HepG2 (cell line): ENCODE measurements around the gene DNASE1. TPM values are rescaled to one million over a fixed set of nuclear protein-coding genes. Genes with fewer than 3 reads are reported as not detected.

Experiments
- CCAR2 ChIP-seq: fragments of 200-400 bp; formaldehyde crosslinking; optimal IDR thresholded peaks from 2 replicates; pipeline ENCODE3; 2018; ENCODE audit warnings: low read depth, mild to moderate bottlenecking, low read length, moderate library complexity
- CCDC6 ChIP-seq: sonication (generic); formaldehyde crosslinking; IDR thresholded peaks from 2 replicates; pipeline ENCODE4 v1.8.1; 2022; ENCODE audit warnings: mild to moderate bottlenecking, missing genetic modification reagents, moderate library complexity
- DNMT3B ChIP-seq: conservative IDR thresholded peaks from 2 replicates; pipeline ENCODE4 v1.6.1; 2016; ENCODE audit warnings: missing biosample characterization, control low read depth
- DR1 ChIP-seq: sonication (generic); formaldehyde crosslinking; IDR thresholded peaks from 2 replicates; pipeline ENCODE4 v1.8.0; 2021; ENCODE audit warnings: mild to moderate bottlenecking, missing genetic modification reagents, inconsistent platforms
- FOXA1 ChIP-seq, 2 experiments: fragments of 450-650 bp in 1 of 2; sonication (generic) in 1 of 2; formaldehyde crosslinking in 1 of 2; IDR thresholded peaks; 2 replicates each; pipeline versions ENCODE4 v1.4.0 to v1.6.1; 2016 to 2020; ENCODE audit warnings: missing genetic modification reagents in 1 of 2
- MBNL3 ChIP-seq: fragments of 250-450 bp; sonication (Bioruptor Pico); conservative IDR thresholded peaks from 2 replicates; pipeline ENCODE4 v1.8.0; 2022; ENCODE audit warnings: mild to moderate bottlenecking, inconsistent platforms
- MED8 ChIP-seq: sonication (generic); formaldehyde crosslinking; IDR thresholded peaks from 2 replicates; pipeline ENCODE4 v1.8.1; 2023; ENCODE audit warnings: mild to moderate bottlenecking, missing genetic modification reagents; ENCODE audit not compliant: insufficient replicate concordance
- NCOA2 ChIP-seq: sonication (generic); formaldehyde crosslinking; IDR thresholded peaks from 2 replicates; pipeline ENCODE4 v1.8.0; 2022; ENCODE audit warnings: inconsistent platforms
- NFIC ChIP-seq: IDR thresholded peaks from 2 replicates; pipeline ENCODE4 v1.6.1; 2012; ENCODE audit warnings: mild to moderate bottlenecking, low read length, inconsistent platforms
- NFKB2 ChIP-seq: sonication (generic); formaldehyde crosslinking; IDR thresholded peaks from 2 replicates; pipeline ENCODE4 v1.4.0; 2020; ENCODE audit warnings: missing genetic modification reagents, borderline replicate concordance
- PRMT3 ChIP-seq: sonication (generic); formaldehyde crosslinking; IDR thresholded peaks from 2 replicates; pipeline ENCODE4 v1.8.1; 2022; ENCODE audit warnings: low read depth, mild to moderate bottlenecking, moderate library complexity, missing genetic modification reagents, borderline replicate concordance
- RNF2 ChIP-seq: fragments of 450-650 bp; conservative IDR thresholded peaks from 2 replicates; pipeline ENCODE4 v1.6.1; 2016; ENCODE audit warnings: low read depth
- TOE1 ChIP-seq: sonication (generic); formaldehyde crosslinking; IDR thresholded peaks from 2 replicates; pipeline ENCODE4 v1.4.0; 2020; ENCODE audit warnings: mild to moderate bottlenecking, missing genetic modification reagents
- TSC22D2 ChIP-seq: sonication (generic); formaldehyde crosslinking; IDR thresholded peaks from 2 replicates; pipeline ENCODE4 v1.5.1; 2020; ENCODE audit warnings: missing genetic modification reagents, mild to moderate bottlenecking, borderline replicate concordance
- ZFP37 ChIP-seq: sonication (generic); formaldehyde crosslinking; IDR thresholded peaks from 2 replicates; pipeline ENCODE4 v1.4.0; 2020; ENCODE audit warnings: missing genetic modification reagents, borderline replicate concordance
- ZNF350 ChIP-seq: sonication (generic); formaldehyde crosslinking; IDR thresholded peaks from 2 replicates; pipeline ENCODE4 v1.4.0; 2020; ENCODE audit warnings: mild to moderate bottlenecking, low read depth, missing genetic modification reagents, borderline replicate concordance
- ZNF354B ChIP-seq: sonication (generic); formaldehyde crosslinking; IDR thresholded peaks from 2 replicates; pipeline ENCODE4 v1.8.0; 2022; ENCODE audit warnings: mild to moderate bottlenecking, missing genetic modification reagents
- ZNF484 ChIP-seq: sonication (generic); formaldehyde crosslinking; IDR thresholded peaks from 2 replicates; pipeline ENCODE4 v1.5.1; 2020; ENCODE audit warnings: mild to moderate bottlenecking, low read depth, missing genetic modification reagents, borderline replicate concordance
- ZNF549 ChIP-seq: sonication (generic); formaldehyde crosslinking; IDR thresholded peaks from 2 replicates; pipeline ENCODE4 v1.5.0; 2020; ENCODE audit warnings: missing genetic modification reagents
- ZNF672 ChIP-seq: sonication (generic); formaldehyde crosslinking; IDR thresholded peaks from 2 replicates; pipeline ENCODE4 v1.8.1; 2022; ENCODE audit warnings: missing genetic modification reagents
- ZNF7 ChIP-seq: IDR thresholded peaks from 2 replicates; pipeline ENCODE4 v1.6.1; 2016; ENCODE audit warnings: missing biosample characterization, missing genetic modification reagents
- ZNF839 ChIP-seq: sonication (generic); formaldehyde crosslinking; IDR thresholded peaks from 2 replicates; pipeline ENCODE4 v1.4.0; 2020; ENCODE audit warnings: missing genetic modification reagents, mild to moderate bottlenecking, borderline replicate concordance
- ZNF891 ChIP-seq: sonication (generic); formaldehyde crosslinking; IDR thresholded peaks from 2 replicates; pipeline ENCODE4 v1.5.0; 2020; ENCODE audit warnings: mild to moderate bottlenecking, missing genetic modification reagents
- polyA plus RNA-seq, 8 experiments: library from polyadenylated mRNA; depleted of rRNA in 3 of 8; stranded (reverse) in 7 of 8; unstranded in 1 of 8; fragments of >200 nt; fragmentation: Illumina TruSeq in 4 of 8; extraction: Trizol in 4 of 8; gene quantifications; 2 replicates each; pipeline versions ENCODE4 v1.2.1 to v1.2.3, GENCODE V29; 2011 to 2016; ENCODE audit warnings: low read depth in 4 of 8, missing spikeins in 1 of 8, mixed read lengths in 1 of 8; ENCODE audit not compliant: insufficient read depth in 1 of 8
- total RNA-seq, 5 experiments: library from RNA; depleted of rRNA; stranded (reverse); fragments of >200 nt; fragmentation: Illumina TruSeq; extraction: Trizol; gene quantifications; 2 replicates each; pipeline ENCODE4 v1.2.3, GENCODE V29; 2016; ENCODE audit warnings: low read depth in 1 of 5
- TF ChIP-seq, protein P1 (sequence below): sonication (generic); formaldehyde crosslinking; IDR thresholded peaks from 2 replicates; pipeline ENCODE4 v1.4.0; 2020; ENCODE audit warnings: low read depth, missing genetic modification reagents
- TF ChIP-seq, protein P2 (sequence below): sonication (generic); formaldehyde crosslinking; conservative IDR thresholded peaks from 2 replicates; pipeline ENCODE4 v1.8.0; 2022; ENCODE audit warnings: missing genetic modification reagents

The DNASE1 gene
- total and polyA plus RNA-seq, 2 of the 13 experiments (the other 11 are each of a cell fraction or from before 2014, with no cell fraction given): 7.1 to 11.1 TPM

DNA sequence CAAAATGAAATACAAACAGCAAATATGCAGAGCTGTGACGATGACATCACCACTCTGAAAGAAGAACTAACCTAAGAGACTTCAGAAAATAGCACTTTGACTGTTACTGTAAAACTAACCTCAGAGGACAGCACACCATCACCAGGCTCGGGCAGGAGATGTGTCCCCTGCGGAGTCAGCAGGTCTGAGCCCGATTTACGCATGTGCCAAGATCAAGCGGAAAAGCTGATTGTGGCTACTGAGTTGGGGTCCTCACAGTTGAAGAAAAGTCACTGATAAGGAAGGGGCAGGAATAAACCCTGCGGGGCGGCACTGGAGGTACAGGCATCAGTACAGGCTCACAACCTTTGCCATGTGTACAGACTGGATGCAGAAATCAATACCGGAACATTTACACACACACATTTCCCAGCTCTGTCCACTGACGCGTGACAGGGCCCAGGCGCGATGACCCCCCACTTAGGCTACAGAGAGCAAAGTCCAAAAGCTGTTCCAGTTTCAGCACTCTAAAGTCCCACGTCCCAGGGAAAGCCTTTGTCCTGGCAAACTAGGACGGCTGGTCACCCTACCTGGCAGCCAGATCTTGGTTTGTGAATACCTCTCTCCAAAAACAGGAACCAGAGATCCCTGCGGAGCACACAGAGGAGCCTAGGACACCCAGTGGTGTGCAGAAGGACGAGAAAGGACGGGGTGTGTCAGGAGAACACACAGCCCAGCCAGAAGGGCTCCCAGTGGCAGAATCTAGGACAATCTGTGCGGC is 41.3 kb downstream of the DNASE1 start (continued):
- TF ChIP-seq ZNF350 (CRISPR knock-in tag) (peak; percentile 97), DNMT3B (CRISPR knock-in tag) (peak; percentile 32; the same call in 1 of the 2 replicates), ZNF484 (CRISPR knock-in tag) (no peak), CCDC6 (peak; percentile 60), ZNF672 (no peak), ZNF891 (no peak; the same call in 1 of the 2 replicates), FOXA1 (IDR thresholded peaks at IDR 0.05) (peak; percentile 72; the same call in 1 of the 2 replicates), FOXA1 (CRISPR knock-in tag; IDR thresholded peaks at IDR 0.05) (peak; percentile 96), ZNF354B (CRISPR knock-in tag) (no peak), MED8 (CRISPR knock-in tag) (peak; percentile 66), CCAR2 (no peak), DR1 (CRISPR knock-in tag) (no peak), NFIC (peak; percentile 76), TSC22D2 (no peak), ZNF7 (0 out of 2 replicates have a peak, but pooled peaks have one; percentile 34), ZFP37 (peak; percentile 38; the same call in 1 of the 2 replicates), MBNL3 (CRISPR knock-in tag) (no peak), NFKB2 (CRISPR knock-in tag) (peak; percentile 79; the same call in 1 of the 2 replicates), RNF2 (no peak), PRMT3 (CRISPR knock-in tag) (0 out of 2 replicates have a peak, but pooled peaks have one; percentile 78), ZNF839 (no peak), NCOA2 (CRISPR knock-in tag) (peak; percentile 91), TOE1 (0 out of 2 replicates have a peak, but pooled peaks have one; percentile 37), ZNF549 (CRISPR knock-in tag) (no peak)
- TF ChIP-seq, protein P1, sequence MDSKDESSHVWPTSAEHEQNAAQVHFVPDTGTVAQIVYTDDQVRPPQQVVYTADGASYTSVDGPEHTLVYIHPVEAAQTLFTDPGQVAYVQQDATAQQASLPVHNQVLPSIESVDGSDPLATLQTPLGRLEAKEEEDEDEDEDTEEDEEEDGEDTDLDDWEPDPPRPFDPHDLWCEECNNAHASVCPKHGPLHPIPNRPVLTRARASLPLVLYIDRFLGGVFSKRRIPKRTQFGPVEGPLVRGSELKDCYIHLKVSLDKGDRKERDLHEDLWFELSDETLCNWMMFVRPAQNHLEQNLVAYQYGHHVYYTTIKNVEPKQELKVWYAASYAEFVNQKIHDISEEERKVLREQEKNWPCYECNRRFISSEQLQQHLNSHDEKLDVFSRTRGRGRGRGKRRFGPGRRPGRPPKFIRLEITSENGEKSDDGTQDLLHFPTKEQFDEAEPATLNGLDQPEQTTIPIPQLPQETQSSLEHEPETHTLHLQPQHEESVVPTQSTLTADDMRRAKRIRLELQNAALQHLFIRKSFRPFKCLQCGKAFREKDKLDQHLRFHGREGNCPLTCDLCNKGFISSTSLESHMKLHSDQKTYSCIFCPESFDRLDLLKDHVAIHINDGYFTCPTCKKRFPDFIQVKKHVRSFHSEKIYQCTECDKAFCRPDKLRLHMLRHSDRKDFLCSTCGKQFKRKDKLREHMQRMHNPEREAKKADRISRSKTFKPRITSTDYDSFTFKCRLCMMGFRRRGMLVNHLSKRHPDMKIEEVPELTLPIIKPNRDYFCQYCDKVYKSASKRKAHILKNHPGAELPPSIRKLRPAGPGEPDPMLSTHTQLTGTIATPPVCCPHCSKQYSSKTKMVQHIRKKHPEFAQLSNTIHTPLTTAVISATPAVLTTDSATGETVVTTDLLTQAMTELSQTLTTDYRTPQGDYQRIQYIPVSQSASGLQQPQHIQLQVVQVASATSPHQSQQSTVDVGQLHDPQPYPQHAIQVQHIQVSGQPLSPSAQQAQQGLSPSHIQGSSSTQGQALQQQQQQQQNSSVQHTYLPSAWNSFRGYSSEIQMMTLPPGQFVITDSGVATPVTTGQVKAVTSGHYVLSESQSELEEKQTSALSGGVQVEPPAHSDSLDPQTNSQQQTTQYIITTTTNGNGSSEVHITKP (CRISPR knock-in tag): peak; percentile 67; the same call in 1 of the 2 replicates
- TF ChIP-seq, protein P2, sequence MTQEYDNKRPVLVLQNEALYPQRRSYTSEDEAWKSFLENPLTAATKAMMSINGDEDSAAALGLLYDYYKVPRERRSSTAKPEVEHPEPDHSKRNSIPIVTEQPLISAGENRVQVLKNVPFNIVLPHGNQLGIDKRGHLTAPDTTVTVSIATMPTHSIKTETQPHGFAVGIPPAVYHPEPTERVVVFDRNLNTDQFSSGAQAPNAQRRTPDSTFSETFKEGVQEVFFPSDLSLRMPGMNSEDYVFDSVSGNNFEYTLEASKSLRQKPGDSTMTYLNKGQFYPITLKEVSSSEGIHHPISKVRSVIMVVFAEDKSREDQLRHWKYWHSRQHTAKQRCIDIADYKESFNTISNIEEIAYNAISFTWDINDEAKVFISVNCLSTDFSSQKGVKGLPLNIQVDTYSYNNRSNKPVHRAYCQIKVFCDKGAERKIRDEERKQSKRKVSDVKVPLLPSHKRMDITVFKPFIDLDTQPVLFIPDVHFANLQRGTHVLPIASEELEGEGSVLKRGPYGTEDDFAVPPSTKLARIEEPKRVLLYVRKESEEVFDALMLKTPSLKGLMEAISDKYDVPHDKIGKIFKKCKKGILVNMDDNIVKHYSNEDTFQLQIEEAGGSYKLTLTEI (CRISPR knock-in tag): no peak
